GM18519 (cell line): Measurements from ENCODE around the gene GRPEL1.
"Not testable (repeated sequence)": the region's sequence is repeated elsewhere in the genome, so short reads cannot be mapped to it uniquely, and the experiment has no call there.

ENCODE experiments used
- ATAC-seq: cut with Tn5 transposase; IDR thresholded peaks from one replicate; pipeline ENCODE4 v1.9.1; 2021; ENCODE audit warnings: mild to moderate bottlenecking, moderate library complexity; ENCODE audit not compliant: unreplicated experiment, low FRiP score

The GRPEL1 gene

GRCh38 chr4:7094916-7095315, 27.1 kb upstream of the GRPEL1 start:
- no peak for ATAC-seq

- no peak for ATAC-seq
These were observed 24.2 kb upstream of the GRPEL1 start for GRCh38 chr4:7092026-7092425.

- no peak for ATAC-seq
These were observed 21.5 kb upstream of the GRPEL1 start for GRCh38 chr4:7089213-7089986.

- no peak for ATAC-seq
These were observed 19.2 kb upstream of the GRPEL1 start for GRCh38 chr4:7087036-7087435.

- no peak for ATAC-seq
These were observed 18.5 kb upstream of the GRPEL1 start for GRCh38 chr4:7086384-7086783.

- ATAC-seq: not testable (repeated sequence)
These were observed 16.7 kb upstream of the GRPEL1 start for GRCh38 chr4:7084564-7084961.

GRCh38 chr4:7083597-7084563, 16.0 kb upstream of the GRPEL1 start:
- ATAC-seq: no peak

- not testable (repeated sequence) for ATAC-seq
These were observed 12.0 kb upstream of the GRPEL1 start for GRCh38 chr4:7079909-7080308.

- not testable (repeated sequence) for ATAC-seq
These were observed 11.6 kb upstream of the GRPEL1 start for GRCh38 chr4:7079483-7079882.

- ATAC-seq: no peak
These were observed 10.2 kb upstream of the GRPEL1 start for GRCh38 chr4:7078025-7078424.

- no peak for ATAC-seq
These were observed 9.5 kb upstream of the GRPEL1 start for GRCh38 chr4:7077371-7077770.

- ATAC-seq: no peak
These were observed 8.8 kb upstream of the GRPEL1 start for GRCh38 chr4:7076696-7077082.

GRCh38 chr4:7075962-7076695, 8.3 kb upstream of the GRPEL1 start:
- no peak for ATAC-seq

GRCh38 chr4:7074426-7074825, 6.6 kb upstream of the GRPEL1 start:
- ATAC-seq: no peak

GRCh38 chr4:7073526-7074390, 5.9 kb upstream of the GRPEL1 start:
- ATAC-seq: no peak

- ATAC-seq: no peak
These were observed 5.2 kb upstream of the GRPEL1 start for GRCh38 chr4:7073059-7073458.

GRCh38 chr4:7070729-7071511, 3.1 kb upstream of the GRPEL1 start:
- peak; percentile 32 for ATAC-seq

GRCh38 chr4:7068883-7069282, 1.0 kb upstream of the GRPEL1 start:
- no peak for ATAC-seq

GRCh38 chr4:7068279-7068842, 497 bp upstream of the GRPEL1 start:
- ATAC-seq: peak; percentile 6
